Activated effector memory CD4-positive, alpha-beta T cell treated with Interleukin-2 at 50 U/mL for 16 hours (primary cell): ENCODE results near the gene HAGHL.

Experiments used
- DNase-seq: peaks from one replicate; pipeline ENCODE4 v3.0.0-alpha.2; 2020

HAGHL gene, protein sequence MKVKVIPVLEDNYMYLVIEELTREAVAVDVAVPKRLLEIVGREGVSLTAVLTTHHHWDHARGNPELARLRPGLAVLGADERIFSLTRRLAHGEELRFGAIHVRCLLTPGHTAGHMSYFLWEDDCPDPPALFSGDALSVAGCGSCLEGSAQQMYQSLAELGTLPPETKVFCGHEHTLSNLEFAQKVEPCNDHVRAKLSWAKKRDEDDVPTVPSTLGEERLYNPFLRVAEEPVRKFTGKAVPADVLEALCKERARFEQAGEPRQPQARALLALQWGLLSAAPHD

DNA sequence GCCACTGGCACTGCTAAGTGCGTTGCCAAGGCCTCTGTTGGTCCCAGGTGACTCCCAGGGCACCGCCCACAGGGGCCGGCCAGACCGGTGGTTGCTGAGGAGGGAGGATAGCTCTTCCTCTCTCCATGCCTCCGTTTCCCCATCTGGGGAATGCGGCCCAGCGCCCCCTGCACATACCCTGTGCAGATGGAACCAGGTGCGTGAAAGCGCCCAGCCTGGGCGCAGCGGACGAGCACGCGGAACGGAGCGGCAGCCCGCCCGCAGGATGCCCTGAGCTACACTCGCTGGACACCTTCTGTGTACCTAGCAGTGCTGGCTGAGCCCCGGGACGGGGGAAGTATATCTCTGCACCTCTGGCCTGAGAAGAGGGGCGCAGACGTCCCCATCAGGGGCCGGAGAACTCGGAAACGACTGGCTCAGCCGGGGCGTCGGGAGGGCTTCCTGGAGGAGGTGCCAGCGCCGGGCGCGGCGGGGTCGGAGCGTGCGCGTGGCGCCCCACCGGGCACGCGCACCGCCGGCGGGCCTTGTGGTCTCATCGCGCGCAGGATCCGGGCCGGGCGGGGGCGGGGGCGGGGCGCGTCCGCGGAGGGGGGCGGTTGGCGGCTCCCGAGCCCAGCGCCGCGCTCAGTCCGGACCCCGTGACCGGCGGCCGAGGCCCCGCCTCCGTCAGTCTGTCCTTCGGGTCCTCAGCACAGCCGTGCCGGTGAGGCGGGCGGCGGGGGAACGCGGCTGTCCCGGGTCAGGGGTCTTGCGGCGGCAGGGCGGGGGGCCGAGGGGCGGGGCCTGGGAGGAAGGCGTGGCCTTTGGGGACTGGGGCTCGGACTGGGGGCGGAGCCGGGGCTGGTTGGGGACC, at the start of gene HAGHL, which contains the start of gene CCDC78:
Gene HAGHL (plus strand): TSS at position 669 of the 853 bp plus-strand sequence. CDS start 404 bp downstream, outside the sequence.
Gene CCDC78 (minus strand): TSS at position 6 of the 853 bp plus-strand sequence. CDS start 76 bp downstream, outside the sequence.
- peak; percentile 55 for DNase-seq

DNA sequence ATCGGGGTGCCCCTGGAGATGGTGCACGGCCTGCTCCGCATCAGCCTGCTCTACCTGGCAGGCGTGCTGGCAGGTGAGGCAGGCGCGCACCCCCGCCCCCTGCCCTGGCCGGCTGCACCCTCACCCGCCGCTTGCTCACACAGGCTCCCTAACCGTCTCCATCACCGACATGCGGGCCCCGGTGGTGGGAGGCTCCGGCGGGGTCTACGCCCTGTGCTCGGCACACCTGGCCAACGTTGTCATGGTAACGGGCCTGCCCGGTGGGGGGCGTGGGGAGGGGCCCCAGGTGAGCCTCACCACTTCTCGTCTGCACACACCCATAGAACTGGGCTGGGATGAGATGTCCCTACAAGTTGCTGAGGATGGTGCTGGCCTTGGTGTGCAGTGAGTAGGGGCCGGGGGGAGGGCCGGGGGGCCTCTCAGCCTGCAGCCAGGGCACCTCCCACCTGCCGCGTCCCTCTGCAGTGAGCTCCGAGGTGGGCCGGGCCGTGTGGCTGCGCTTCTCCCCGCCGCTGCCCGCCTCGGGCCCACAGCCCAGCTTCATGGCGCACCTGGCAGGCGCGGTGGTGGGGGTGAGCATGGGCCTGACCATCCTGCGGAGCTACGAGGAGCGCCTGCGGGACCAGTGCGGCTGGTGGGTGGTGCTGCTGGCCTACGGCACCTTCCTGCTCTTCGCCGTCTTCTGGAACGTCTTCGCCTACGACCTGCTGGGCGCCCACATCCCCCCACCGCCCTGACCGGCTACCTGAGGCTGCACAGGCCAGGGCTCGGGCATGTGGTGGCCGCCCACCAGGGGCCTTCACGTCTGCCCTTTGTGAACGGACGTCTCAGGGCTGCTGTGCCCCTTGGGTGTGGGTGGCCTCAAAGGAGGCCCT, 49.4 kb upstream of the HAGHL start:
- no peak for DNase-seq

DNA sequence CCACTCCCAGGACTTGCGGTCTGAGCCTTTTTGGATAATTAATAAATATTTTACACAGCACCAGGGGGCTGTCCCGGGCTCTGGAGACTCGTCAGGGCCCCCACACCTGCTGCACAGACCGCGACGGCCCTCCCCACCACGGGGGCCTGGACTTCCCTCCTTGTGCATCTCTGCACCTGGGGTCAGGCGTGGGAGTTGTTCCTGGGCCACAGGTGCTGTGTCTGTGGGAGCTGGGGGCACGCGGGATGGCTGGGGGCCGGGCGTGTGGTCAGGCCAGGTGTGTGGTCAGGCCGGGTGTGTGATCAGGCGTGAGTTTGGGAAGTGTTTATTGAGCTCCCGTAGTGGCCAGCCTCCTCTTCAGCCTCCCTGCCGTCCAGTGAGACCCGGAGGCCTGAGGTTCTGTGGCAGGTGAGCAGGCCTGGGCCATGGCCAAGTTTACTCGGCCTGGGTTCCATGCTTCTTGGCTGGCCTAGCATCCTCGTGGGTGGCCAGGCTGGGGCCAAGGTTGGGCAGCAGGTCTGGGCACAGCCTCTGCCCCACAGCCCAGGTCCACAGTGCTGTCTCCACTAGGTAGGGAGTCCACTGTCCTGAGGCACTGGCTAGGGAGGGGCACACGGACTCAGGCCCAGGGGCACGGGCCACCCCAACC, 48.6 kb upstream of the HAGHL start:
- no peak for DNase-seq

DNA sequence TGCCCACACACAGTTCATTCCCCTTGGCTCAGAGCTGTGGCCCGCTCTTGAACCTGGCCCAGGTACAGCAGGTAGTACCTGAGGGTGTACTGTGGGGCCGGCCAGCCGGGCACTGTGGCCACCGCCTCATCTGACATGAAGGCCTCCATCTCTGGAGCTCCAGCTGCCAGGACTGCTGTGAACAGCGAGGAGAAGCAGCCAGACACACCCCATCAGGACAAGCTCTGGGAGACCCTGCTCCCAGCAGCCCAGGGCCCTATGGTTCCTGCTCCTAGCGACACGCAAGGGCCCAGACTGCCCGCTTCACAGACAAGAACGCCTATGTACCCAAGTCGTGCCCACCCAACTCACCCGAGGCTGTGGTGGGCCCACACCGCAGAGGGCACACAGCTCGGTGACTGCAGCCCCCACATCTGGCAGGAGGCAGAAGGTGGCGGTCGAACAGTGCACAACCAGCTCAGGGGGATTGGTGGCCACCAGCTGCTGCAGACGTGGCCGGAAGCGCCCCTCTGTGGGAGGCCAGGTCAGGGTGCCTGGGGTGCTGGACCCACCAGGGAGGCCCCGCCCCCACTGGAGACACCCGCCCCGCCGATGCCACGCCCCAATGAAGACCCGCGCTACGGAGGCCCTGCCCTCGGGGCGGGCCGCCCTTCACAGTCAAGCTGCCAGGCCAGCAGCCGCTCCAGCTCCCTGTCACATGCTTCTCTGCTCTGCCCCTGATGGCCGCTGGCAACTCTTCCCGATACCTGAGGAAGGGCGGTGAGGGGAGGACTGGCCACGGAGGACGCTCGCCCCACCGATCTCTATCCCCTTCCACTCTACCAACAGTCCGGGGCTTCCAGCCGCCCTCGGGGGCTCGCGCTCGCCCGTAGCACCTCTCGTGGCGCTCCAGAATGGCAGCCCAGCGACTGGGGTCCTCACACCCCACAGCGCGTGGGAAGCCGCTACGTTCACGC, 47.8 kb upstream of the HAGHL start:
- no peak for DNase-seq

DNA sequence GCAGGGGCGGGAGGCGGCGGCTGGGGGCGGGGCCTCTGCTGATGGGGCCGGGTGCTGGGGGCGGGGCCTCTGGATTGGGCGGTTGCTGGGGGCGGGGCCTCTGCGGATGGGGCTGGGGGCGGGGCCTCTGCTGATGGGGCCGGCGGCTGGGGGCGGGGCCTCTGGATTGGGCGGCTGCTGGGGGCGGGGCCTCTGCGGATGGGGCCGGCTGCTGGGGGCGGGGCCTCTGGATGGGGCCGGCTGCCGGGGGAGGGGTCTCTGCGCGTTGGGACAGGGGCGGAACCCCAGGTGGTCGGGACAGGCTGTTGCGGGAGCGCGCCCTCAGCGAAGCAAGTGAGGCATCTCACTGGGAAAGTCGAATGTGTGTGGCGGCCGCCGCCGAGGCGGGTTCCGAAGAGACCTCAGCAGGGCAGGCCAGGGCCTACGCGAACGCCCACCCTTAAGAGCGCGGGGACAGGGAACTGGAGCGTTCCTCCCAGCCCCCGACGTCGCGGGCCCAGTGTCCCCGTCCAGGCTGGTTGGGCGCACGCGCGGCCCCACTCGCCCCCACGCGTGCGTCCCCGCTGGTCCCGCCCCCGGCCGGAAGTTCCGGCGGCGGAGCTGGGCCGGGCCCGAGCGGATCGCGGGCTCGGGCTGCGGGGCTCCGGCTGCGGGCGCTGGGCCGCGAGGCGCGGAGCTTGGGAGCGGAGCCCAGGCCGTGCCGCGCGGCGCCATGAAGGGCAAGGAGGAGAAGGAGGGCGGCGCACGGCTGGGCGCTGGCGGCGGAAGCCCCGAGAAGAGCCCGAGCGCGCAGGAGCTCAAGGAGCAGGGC, 46.9 kb upstream of the HAGHL start, which contains the start of gene STUB1:
Gene STUB1 (plus strand): TSS at position 597 of the 811 bp plus-strand sequence. CDS start 116 bp downstream, at position 713.
- peak; percentile 76 for DNase-seq

DNA sequence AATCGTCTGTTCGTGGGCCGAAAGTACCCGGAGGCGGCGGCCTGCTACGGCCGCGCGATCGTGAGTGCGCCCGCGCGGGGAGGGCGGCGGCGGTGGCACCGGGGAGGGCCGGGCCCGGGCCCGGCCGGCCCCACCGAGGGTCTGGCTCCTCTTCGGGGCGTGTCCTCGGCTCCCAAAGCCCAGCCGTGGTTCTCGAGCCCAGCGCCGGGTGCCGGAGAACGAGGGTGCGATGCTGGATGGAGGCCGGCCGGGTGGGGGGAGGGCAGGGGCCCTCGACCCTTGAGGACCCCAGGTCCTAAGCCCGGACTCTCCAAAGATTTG, 46.3 kb upstream of the HAGHL start:
- DNase-seq, result no peak

DNA sequence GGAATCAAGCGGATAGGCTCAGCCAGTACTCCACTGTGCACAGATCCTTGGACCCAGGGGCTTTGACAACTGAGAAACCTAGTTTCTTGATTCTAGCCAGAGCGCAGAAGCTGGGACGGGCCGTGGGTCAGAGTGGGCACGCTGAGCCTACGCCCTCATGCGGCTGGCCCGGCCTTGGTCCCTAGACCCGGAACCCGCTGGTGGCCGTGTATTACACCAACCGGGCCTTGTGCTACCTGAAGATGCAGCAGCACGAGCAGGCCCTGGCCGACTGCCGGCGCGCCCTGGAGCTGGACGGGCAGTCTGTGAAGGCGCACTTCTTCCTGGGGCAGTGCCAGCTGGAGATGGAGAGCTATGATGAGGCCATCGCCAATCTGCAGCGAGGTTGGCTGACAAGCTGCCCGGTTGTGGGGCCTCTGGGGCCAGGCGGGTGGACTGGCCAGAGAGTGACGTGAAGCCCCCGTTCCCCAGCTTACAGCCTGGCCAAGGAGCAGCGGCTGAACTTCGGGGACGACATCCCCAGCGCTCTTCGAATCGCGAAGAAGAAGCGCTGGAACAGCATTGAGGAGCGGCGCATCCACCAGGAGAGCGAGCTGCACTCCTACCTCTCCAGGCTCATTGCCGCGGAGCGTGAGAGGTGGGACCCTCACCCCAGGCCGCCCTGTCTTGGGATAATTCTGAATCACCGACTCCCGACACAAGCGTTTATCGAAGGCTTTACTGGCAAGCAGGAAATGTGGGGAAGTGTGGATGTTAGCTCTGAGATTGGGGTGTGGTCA, 45.8 kb upstream of the HAGHL start:
- DNase-seq, result no peak

DNA sequence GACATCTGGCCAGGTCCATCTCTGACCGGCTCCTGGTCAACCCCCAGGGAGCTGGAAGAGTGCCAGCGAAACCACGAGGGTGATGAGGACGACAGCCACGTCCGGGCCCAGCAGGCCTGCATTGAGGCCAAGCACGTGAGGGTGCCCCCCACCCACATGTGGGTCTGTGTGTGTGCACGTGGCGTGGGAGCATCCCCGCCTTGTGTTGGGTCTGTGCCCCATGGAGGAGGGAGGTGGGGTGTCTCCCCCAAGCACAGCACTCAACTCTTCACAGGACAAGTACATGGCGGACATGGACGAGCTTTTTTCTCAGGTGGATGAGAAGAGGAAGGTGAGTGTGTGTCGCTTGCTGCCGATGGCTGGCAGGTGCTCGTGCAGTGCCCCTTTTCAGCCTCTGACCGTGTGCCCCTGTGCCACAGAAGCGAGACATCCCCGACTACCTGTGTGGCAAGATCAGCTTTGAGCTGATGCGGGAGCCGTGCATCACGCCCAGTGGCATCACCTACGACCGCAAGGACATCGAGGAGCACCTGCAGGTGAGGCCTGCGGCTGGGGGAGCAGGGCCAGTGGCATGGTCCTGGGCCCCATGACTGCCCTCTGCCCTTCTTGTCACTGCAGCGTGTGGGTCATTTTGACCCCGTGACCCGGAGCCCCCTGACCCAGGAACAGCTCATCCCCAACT, 45.0 kb upstream of the HAGHL start:
- DNase-seq, result no peak

DNA sequence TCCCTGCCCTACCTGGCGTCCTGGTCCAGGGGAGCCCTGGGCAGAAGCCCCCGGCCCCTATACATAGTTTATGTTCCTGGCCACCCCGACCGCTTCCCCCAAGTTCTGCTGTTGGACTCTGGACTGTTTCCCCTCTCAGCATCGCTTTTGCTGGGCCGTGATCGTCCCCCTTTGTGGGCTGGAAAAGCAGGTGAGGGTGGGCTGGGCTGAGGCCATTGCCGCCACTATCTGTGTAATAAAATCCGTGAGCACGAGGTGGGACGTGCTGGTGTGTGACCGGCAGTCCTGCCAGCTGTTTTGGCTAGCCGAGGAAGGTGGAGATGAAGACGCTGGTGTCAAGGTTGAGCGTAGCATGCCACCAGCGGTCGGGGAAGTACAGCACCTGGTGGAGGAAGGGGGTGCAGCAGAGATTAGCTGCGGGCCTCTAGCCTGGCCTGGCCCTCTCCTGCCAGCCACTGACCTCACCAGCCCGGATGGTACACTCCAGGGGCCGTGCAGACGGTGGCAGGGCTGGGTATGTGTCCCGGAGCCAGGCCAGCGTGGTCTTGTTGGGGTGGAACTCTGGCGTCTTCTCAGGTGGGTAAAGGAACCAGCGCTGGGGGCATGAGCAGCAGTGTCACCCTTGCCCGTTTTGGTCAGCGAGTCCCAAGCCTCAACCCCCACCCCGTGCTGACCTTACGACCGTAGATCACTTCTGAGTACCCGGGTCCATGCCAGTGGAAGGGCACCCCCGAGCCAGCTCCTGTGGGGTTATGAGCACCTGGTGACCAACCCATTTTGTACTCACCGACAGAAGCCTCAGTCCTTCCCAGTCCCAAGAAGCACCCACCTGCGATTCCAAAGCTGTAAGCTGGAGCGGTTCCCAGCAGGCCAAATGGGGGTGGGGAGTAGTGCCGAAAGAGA, 44.2 kb upstream of the HAGHL start:
- DNase-seq, result no peak

DNA sequence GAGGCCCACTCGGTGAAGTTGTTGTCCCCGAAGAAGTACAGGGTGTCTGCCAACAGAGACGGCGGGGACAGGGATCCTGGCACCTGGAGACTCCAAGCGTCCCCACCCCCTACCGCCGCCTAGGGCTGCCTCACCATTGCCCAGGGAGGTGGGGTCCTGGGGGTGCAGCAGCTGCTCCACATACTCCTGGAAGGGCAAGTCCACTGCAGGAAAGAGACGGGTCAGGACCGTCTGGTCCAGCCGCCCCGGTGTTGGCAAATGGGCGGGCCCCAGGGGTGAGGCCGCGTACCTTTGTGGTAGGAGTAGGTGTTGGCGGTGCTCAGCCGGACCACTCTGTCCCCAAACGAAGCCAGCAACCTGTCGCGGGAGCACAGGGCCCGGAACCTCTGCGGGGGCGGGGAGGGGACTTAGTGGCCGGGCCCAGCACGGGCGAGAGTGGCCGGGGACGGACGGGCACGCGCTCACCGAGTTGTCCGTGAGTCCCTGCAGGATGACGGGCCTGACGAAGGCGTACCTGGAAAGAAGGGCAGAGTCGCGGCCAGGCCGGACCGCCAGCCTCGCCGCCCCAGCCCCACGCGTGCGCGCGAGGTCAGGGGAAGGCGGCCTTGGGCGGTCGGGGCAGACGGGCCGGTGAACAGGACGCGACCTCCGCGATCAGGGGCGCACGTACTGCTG, 43.4 kb upstream of the HAGHL start:
- no peak for DNase-seq

DNA sequence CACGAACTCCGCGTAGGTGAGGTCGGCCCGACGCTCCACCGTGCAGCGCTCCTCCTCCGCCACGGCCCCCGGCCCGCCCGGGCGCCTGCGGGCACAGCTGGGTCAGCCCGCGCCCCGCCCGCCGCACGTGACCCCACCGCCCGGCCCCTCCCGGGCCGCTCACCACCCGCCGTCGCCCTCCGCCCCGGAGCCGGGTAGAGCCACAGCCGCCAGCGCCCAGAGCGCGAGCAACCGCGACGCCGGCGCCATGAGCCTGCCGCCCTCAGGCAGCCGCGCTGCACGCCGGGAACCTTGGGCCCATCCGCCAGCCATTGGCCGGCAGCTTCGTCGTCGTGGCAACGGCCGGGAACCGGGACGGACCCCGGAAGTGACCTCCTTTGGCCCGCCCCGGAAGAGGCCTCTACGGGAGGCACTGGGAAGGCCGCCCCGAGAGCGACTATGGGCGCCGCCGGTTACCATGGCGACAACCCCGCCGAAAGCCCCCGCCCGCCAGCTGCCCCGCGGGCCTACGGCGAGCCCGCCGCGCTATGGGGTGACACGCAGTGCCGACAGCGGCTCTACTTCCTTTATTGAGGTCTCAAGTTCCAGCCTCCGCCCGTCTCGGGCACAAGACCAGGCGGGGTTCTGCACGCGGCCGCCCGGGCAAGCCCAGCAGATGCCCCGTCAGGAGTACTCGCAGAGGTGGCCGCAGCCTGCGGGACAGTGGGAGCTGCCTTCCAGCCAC, 42.7 kb upstream of the HAGHL start, which contains the start of gene JMJD8:
Gene JMJD8 (minus strand): TSS at position 264 of the 724 bp plus-strand sequence. CDS start 15 bp downstream, at position 249.
- DNase-seq, result peak; percentile 96

DNA sequence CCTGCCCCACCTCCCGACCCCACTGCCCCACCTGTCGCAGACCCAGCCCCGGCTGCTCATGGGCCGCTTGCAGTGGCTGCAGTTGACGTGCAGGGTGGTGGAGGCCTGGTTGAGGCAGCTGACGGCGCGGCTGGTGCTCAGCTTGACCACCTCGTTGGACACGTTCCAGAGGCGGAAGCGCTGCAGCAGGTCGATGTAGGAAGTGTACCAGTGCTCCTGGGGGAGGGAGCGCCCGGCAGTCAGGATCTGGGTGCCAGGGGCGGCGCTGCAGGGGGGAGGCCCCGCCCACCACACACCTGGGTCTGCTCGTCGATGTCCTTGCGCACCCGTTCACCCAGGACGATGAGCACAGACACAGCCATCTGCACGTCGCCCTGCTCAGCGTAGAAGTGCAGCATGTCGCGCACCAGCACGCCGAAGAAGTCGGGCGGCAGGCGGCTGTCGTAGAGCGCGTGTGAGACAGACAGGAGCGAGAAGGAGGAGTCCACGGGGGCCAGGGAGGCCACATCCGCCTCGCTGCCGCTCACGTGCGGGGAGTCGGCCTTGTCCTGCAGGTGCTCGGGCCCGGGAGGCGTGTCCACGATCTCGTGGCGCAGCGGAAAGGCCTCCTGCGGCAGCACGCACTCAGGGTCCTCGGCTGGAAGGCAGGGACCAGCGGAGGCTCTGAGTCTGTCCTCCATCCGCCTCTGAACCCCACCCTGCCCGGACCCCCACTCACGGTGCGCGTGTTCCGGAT, 41.8 kb upstream of the HAGHL start:
- DNase-seq, result no peak

DNA sequence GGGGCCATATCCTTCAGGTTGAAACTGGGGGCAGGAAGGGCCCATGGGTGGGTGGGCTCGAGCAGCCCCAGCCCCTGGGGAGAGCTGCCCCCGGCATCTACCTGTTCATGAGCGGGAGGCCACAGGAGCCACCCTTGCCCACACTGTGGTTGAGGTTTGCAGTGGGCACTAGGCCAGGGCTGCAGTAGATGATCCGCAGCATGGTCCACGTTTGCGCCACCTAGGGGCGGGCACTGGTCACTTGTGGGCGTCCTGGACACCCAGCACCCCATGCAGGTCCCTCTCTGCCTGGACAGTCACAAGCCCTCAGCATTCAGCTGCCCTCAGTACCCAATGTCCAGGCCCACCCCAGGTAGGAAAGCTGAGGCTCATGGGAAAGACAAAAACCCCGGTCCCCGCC, 40.9 kb upstream of the HAGHL start:
- no peak for DNase-seq

DNA sequence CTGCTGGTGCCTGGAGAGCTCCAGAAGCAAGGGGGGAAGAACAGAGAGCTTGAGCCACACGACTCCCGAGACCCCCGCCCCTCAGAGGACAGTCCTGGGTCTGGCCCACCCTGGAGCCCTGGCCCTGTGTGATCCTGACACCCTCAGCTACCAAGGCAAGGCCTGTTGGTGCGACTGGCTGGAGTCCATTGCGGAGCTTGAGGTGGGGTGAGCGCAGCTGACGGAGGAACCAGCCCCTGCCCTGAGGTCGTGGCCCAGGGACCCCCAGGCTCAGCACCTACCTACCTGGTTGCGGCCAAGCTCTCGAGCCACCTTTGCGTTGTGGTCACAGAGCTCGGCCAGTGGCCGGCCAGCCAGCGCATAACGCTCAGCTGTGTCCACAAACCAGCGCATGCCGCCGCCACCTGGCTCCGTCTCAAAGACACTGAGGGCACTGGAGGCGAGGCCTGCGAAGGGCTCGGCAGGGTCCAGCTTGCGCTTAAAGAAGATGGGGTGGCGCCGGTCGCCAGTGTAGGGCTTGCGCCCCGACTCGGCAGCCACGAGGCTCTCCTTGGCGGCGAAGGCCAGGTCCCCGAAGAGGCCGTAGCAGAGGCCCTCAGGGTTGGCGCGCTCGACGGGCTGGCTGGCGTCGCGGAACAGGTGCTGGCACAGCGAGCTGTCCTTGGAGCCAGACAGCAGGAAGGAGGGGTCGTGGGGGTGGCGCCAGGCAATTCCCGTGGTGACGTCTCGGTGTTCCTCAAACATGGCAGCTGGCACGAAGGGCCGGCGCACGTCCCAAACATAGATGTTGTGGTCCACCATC, 40.2 kb upstream of the HAGHL start:
- no peak for DNase-seq

DNA sequence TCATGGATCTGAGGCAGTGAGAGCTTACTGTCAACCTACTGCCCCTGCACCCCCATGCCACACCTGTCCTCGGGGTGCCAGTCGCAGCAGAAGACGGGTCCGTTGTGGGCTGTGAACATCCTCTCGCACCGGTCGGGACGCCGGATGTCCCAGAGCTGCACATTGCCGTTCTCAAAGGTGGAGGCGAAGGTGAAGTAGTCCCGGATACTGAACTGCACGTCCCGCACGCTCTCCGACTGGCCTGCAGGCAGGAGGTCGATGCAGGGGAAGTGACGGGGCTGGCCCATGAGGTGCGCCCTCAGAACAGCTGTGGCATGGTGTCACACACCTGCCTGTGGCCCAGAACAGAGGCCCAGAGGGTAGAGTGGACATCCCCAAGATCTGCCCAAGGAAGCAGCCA, 39.4 kb upstream of the HAGHL start:
- no peak for DNase-seq
